ENCODE results near the gene CTXND1.

CTXND1 gene

GRCh38 chr15:80169768-80170357, 82.2 kb downstream of the CTXND1 start:
- Histone ChIP-seq H3K79me2 (ENCODE audit: low read length) (no peaks in the 10 kb centered on the region), H2AFZ (ENCODE audit: low read depth, low read length) (no peak overlapping the region), H3K27me3 (ENCODE audit: low read depth, low read length) (no peaks in the 10 kb centered on the region), H3K9ac (ENCODE audit: low read length) (no peak overlapping the region), H3K36me3 (replicated peaks; ENCODE audit: low read depth, low read length) (no peaks in the 10 kb centered on the region), H3K4me2 (ENCODE audit: low read length) (no peak overlapping the region), H4K20me1 (ENCODE audit: insufficient read depth, low read length) (no peaks in the 10 kb centered on the region), H3K27ac (ENCODE audit: low read length) (no peak overlapping the region), H3K9me3 (ENCODE audit: insufficient read depth, low read length) (no peaks in the 10 kb centered on the region), H3K4me1 (ENCODE audit: low read length) (no peaks in the 10 kb centered on the region), H3K4me3 (ENCODE audit: low read length) (no peak overlapping the region)
- TF ChIP-seq EZH2phosphoT487 (IDR thresholded peaks at IDR 0.05; ENCODE audit: low read depth) (no peak), CTCF (IDR thresholded peaks at IDR 0.05; ENCODE audit: low read depth, low read length) (no peak)

GRCh38 chr15:80168421-80168820, 83.6 kb downstream of the CTXND1 start:
- no peak overlapping the region for H3K9ac ChIP-seq (ENCODE audit: low read length)
- no peak overlapping the region for H3K27ac ChIP-seq (ENCODE audit: low read length)
- no peak overlapping the region for H3K4me2 ChIP-seq (ENCODE audit: low read length)
- H4K20me1 ChIP-seq (ENCODE audit: insufficient read depth, low read length) = no peaks in the 10 kb centered on the region
- no peak overlapping the region for H3K4me3 ChIP-seq (ENCODE audit: low read length)
- H3K27me3 ChIP-seq (ENCODE audit: low read depth, low read length) = no peaks in the 10 kb centered on the region
- peaks cover 4% of the 10 kb centered on the region for H3K36me3 ChIP-seq (replicated peaks; ENCODE audit: low read depth, low read length)
- H3K9me3 ChIP-seq (ENCODE audit: insufficient read depth, low read length) = no peaks in the 10 kb centered on the region
- no peak overlapping the region for H2AFZ ChIP-seq (ENCODE audit: low read depth, low read length)
- H3K4me1 ChIP-seq (ENCODE audit: low read length) = no peaks in the 10 kb centered on the region; the same call in 1 of the 2 replicates
- H3K79me2 ChIP-seq (ENCODE audit: low read length) = no peaks in the 10 kb centered on the region
- TF ChIP-seq EZH2phosphoT487 (IDR thresholded peaks at IDR 0.05; ENCODE audit: low read depth) (no peak), CTCF (IDR thresholded peaks at IDR 0.05; ENCODE audit: low read depth, low read length) (no peak)

- Histone ChIP-seq H3K27me3 (ENCODE audit: low read depth, low read length) (no peaks in the 10 kb centered on the region), H3K4me1 (ENCODE audit: low read length) (no peaks in the 10 kb centered on the region; the same call in 1 of the 2 replicates), H3K36me3 (replicated peaks; ENCODE audit: low read depth, low read length) (peaks cover 4% of the 10 kb centered on the region), H3K79me2 (ENCODE audit: low read length) (no peaks in the 10 kb centered on the region), H4K20me1 (ENCODE audit: insufficient read depth, low read length) (no peaks in the 10 kb centered on the region), H3K9ac (ENCODE audit: low read length) (no peak overlapping the region), H3K4me2 (ENCODE audit: low read length) (no peak overlapping the region), H3K4me3 (ENCODE audit: low read length) (no peak overlapping the region), H3K9me3 (ENCODE audit: insufficient read depth, low read length) (no peaks in the 10 kb centered on the region), H2AFZ (ENCODE audit: low read depth, low read length) (no peak overlapping the region), H3K27ac (ENCODE audit: low read length) (no peak overlapping the region)
- no peak for TF ChIP-seq EZH2phosphoT487 (IDR thresholded peaks at IDR 0.05; ENCODE audit: low read depth)
- TF ChIP-seq CTCF (IDR thresholded peaks at IDR 0.05; ENCODE audit: low read depth, low read length) = no peak
Observed at GRCh38 chr15:80167936-80168335, 84.1 kb downstream of the CTXND1 start.

DNA sequence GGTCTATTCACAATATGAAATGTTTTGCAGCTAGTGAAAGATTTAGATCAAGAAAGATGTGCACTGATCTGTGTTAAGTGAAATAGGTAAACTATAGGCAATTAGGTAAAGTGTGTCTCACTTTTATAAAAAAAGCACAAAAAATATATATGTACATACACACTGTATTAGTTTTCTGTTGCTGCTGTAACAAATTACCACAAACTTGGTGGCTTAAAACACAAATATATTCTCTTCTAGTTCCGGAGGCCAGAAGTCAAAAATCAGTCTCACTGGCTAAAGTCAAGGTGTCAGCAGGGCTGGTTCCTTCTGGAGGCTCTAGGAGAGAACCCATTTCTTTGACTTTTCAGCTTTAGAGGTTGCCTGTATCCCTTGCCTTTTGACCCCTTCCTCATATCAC, 88.1 kb downstream of the CTXND1 start:
- Histone ChIP-seq H3K4me3 (ENCODE audit: low read length) (no peak overlapping the region), H3K36me3 (replicated peaks; ENCODE audit: low read depth, low read length) (peaks cover 4% of the 10 kb centered on the region), H3K9me3 (ENCODE audit: insufficient read depth, low read length) (no peaks in the 10 kb centered on the region), H3K4me2 (ENCODE audit: low read length) (no peak overlapping the region), H3K27ac (ENCODE audit: low read length) (no peak overlapping the region), H3K9ac (ENCODE audit: low read length) (no peak overlapping the region), H2AFZ (ENCODE audit: low read depth, low read length) (no peak overlapping the region), H3K27me3 (ENCODE audit: low read depth, low read length) (no peaks in the 10 kb centered on the region), H4K20me1 (ENCODE audit: insufficient read depth, low read length) (no peaks in the 10 kb centered on the region), H3K4me1 (ENCODE audit: low read length) (peaks cover 10% of the 10 kb centered on the region), H3K79me2 (ENCODE audit: low read length) (no peaks in the 10 kb centered on the region)
- TF ChIP-seq EZH2phosphoT487 (IDR thresholded peaks at IDR 0.05; ENCODE audit: low read depth) (no peak), CTCF (IDR thresholded peaks at IDR 0.05; ENCODE audit: low read depth, low read length) (no peak)
